Astrocyte (in vitro differentiated cells and primary cell): ENCODE measurements around the gene PLPPR3. TPM values are rescaled to one million over a fixed set of nuclear protein-coding genes. Genes with fewer than 3 reads are reported as not detected.

Experiments
- DNase-seq: peaks from one replicate; pipeline ENCODE4 v3.0.0-alpha.2; 2010; ENCODE audit warnings: low read depth
- FAIRE-seq: peaks from 2 replicates; lab custom pipeline; 2011; peaks lifted over from hg19 to GRCh38; lab: Jason Lieb, UNC
- H2AFZ ChIP-seq: 2 replicates; pipeline ENCODE4 v1.6.0; 2012; ENCODE audit warnings: low read depth, low read length, inconsistent platforms
- H3K27ac ChIP-seq: 2 replicates; pipeline ENCODE4 v1.5.1; 2011; ENCODE audit warnings: low read depth, low read length, inconsistent platforms
- H3K27me3 ChIP-seq: 2 replicates; pipeline ENCODE4 v1.6.0; 2011; ENCODE audit warnings: low read length, inconsistent platforms; ENCODE audit not compliant: insufficient read depth
- H3K36me3 ChIP-seq: 2 replicates; pipeline ENCODE4 v1.5.1; 2011; ENCODE audit warnings: low read length, inconsistent platforms; ENCODE audit not compliant: insufficient read depth
- H3K4me1 ChIP-seq: 2 replicates; pipeline ENCODE4 v1.5.1; 2011; ENCODE audit warnings: low read length, inconsistent platforms; ENCODE audit not compliant: insufficient read depth
- H3K4me2 ChIP-seq: 2 replicates; pipeline ENCODE4 v1.6.0; 2012; ENCODE audit warnings: low read length, inconsistent platforms
- H3K4me3 ChIP-seq: 2 replicates; pipeline ENCODE4 v1.5.1; 2011; ENCODE audit warnings: low read depth, mild to moderate bottlenecking, low read length, inconsistent platforms; ENCODE audit not compliant: insufficient read depth
- H3K79me2 ChIP-seq: 2 replicates; pipeline ENCODE4 v1.6.0; 2012; ENCODE audit warnings: mild to moderate bottlenecking, low read length, inconsistent platforms; ENCODE audit not compliant: insufficient read depth
- H3K9ac ChIP-seq: 2 replicates; pipeline ENCODE4 v1.6.0; 2012; ENCODE audit warnings: mild to moderate bottlenecking, low read length, inconsistent platforms
- H3K9me3 ChIP-seq: 2 replicates; pipeline ENCODE4 v1.5.1; 2012; ENCODE audit warnings: low read depth, mild to moderate bottlenecking, low read length, inconsistent platforms; ENCODE audit not compliant: insufficient read depth
- H4K20me1 ChIP-seq: 2 replicates; pipeline ENCODE4 v1.6.0; 2012; ENCODE audit warnings: low read length, inconsistent platforms; ENCODE audit not compliant: insufficient read depth
- H3K27ac Mint-ChIP-seq: one replicate; pipeline ENCODE4 v1.8.0; 2021; ENCODE audit warnings: mild to moderate bottlenecking, mixed read lengths; ENCODE audit not compliant: unreplicated experiment
- H3K27me3 Mint-ChIP-seq: one replicate; pipeline ENCODE4 v1.8.0; 2021; ENCODE audit warnings: low read depth, mixed read lengths; ENCODE audit not compliant: unreplicated experiment
- H3K36me3 Mint-ChIP-seq: one replicate; pipeline ENCODE4 v1.8.0; 2021; ENCODE audit warnings: low read depth, mixed read lengths; ENCODE audit not compliant: unreplicated experiment
- H3K4me1 Mint-ChIP-seq: one replicate; pipeline ENCODE4 v1.8.0; 2021; ENCODE audit warnings: low read depth, mixed read lengths; ENCODE audit not compliant: unreplicated experiment
- H3K4me3 Mint-ChIP-seq: one replicate; pipeline ENCODE4 v1.8.0; 2021; ENCODE audit warnings: mild to moderate bottlenecking, moderate library complexity, mixed read lengths; ENCODE audit not compliant: unreplicated experiment
- H3K9me3 Mint-ChIP-seq: one replicate; pipeline ENCODE4 v1.8.0; 2021; ENCODE audit warnings: mild to moderate bottlenecking, mixed read lengths; ENCODE audit not compliant: unreplicated experiment
- EZH2 ChIP-seq: IDR thresholded peaks from 2 replicates; pipeline ENCODE4 v1.6.1; 2012; ENCODE audit warnings: mild to moderate bottlenecking, low read length, inconsistent platforms; ENCODE audit not compliant: insufficient read depth
- total RNA-seq: library from RNA; stranded (reverse); gene quantifications from 2 replicates; pipeline ENCODE4 v1.2.1, GENCODE V29; 2021
- TF ChIP-seq, protein P1 (sequence below): IDR thresholded peaks from 2 replicates; pipeline ENCODE4 v1.5.1; 2011; ENCODE audit warnings: low read depth, mild to moderate bottlenecking, inconsistent platforms, low read length, moderate library complexity; ENCODE audit not compliant: insufficient read depth

Gene PLPPR3
- total RNA-seq, 1 donor from 2014 or later = 36.5 TPM

DNA sequence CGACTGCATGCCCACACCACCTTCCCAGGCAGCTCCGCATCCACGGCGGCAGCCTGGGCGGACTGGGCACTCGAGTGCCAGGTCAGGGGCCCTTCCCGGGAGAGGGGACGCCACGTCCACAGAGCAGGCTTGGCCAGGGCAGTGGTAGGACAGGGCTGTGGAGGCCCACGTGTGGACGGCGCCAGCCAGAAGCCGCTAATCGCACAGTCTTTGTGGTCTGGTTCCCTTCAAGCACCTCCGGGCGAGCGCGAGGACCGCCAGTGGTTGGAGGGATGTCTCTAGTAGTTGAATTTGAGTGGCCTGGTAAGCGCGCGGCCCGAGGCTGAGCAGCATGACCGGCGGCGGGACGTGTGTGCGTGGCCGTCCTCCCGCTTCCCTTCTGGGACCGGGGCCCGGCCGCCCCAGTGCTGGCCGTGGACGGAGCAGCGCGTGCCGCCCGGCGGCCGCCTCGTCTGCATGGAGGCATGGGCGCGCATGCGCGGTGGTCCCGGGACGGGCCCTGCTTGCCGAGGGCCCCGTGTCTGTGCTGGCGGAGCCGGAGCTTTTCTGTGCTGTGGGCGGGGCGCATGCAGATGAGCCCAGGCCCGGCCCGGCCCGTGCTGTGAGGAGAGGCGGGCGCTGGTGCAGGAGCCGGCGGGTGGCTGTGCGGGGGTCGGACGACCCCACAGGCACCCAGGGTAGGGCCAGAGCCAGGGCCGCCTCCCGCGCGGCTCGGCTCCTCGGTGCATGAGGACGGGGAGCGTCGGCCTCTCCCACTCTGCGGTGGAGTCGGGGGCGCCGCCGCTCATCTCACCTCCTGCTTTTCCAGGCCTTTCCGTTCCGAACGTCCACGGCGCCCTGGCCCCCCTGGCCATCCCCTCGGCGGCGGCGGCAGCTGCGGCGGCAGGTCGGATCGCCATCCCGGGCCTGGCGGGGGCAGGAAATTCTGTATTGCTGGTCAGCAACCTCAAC lies 15.9 kb downstream of the PLPPR3 start:
- Histone ChIP-seq H3K4me1 (peaks cover 19% of the 10 kb centered on the region), H3K27me3 (no peaks in the 10 kb centered on the region), H3K4me3 (no peak overlapping the region), H3K9me3 (no peaks in the 10 kb centered on the region), H4K20me1 (peaks cover 99% of the 10 kb centered on the region), H3K27ac (no peak overlapping the region), H3K4me2 (no peak overlapping the region), H3K79me2 (peaks cover 98% of the 10 kb centered on the region), H2AFZ (no peak overlapping the region), H3K36me3 (peaks cover 46% of the 10 kb centered on the region), H3K9ac (no peak overlapping the region)
- DNase-seq (no peak), FAIRE-seq (no peak)
- H3K27ac Mint-ChIP-seq = no peak overlapping the region
- H3K4me1 Mint-ChIP-seq = peaks cover 11% of the 10 kb centered on the region
- H3K9me3 Mint-ChIP-seq = no peaks in the 10 kb centered on the region
- TF ChIP-seq EZH2 = no peak
- TF ChIP-seq, protein P1, sequence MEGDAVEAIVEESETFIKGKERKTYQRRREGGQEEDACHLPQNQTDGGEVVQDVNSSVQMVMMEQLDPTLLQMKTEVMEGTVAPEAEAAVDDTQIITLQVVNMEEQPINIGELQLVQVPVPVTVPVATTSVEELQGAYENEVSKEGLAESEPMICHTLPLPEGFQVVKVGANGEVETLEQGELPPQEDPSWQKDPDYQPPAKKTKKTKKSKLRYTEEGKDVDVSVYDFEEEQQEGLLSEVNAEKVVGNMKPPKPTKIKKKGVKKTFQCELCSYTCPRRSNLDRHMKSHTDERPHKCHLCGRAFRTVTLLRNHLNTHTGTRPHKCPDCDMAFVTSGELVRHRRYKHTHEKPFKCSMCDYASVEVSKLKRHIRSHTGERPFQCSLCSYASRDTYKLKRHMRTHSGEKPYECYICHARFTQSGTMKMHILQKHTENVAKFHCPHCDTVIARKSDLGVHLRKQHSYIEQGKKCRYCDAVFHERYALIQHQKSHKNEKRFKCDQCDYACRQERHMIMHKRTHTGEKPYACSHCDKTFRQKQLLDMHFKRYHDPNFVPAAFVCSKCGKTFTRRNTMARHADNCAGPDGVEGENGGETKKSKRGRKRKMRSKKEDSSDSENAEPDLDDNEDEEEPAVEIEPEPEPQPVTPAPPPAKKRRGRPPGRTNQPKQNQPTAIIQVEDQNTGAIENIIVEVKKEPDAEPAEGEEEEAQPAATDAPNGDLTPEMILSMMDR = no peak
- H3K36me3 Mint-ChIP-seq = peaks cover 11% of the 10 kb centered on the region
- no peaks in the 10 kb centered on the region for H3K27me3 Mint-ChIP-seq
- H3K4me3 Mint-ChIP-seq = no peak overlapping the region

DNA sequence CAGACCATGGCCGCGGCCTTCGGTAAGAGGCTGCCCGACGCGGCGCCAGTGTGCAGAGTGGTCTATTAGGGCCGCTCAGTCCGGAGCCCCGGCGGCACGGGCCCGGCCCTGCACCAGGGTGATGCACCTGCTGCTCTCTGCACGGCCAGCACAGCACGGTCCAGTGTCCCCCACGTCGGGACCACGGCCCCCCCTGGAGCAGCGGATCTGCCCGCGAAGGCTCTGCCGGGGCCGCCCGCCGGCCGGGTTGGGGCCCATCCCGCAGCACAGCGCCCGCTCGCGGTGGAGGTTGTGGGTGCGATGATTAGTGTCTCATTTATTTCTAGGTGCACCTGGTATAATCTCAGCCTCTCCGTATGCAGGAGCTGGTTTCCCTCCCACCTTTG lies 16.6 kb downstream of the PLPPR3 start:
- peaks cover 17% of the 10 kb centered on the region for H3K4me1 Mint-ChIP-seq
- Histone ChIP-seq H3K9ac (no peak overlapping the region), H3K27ac (no peak overlapping the region), H2AFZ (no peak overlapping the region), H3K4me3 (no peak overlapping the region), H4K20me1 (peaks cover 99% of the 10 kb centered on the region), H3K27me3 (no peaks in the 10 kb centered on the region), H3K4me1 (peaks cover 26% of the 10 kb centered on the region), H3K4me2 (no peak overlapping the region), H3K36me3 (peaks cover 46% of the 10 kb centered on the region), H3K79me2 (peaks cover 99% of the 10 kb centered on the region), H3K9me3 (no peaks in the 10 kb centered on the region)
- H3K9me3 Mint-ChIP-seq = no peaks in the 10 kb centered on the region
- H3K27me3 Mint-ChIP-seq = no peaks in the 10 kb centered on the region
- no peak overlapping the region for H3K27ac Mint-ChIP-seq
- TF ChIP-seq, protein P1 = no peak
- no peak for TF ChIP-seq EZH2
- H3K4me3 Mint-ChIP-seq = no peak overlapping the region
- peaks cover 16% of the 10 kb centered on the region for H3K36me3 Mint-ChIP-seq
- DNase-seq = no peak
- FAIRE-seq = no peak
